Effector memory CD4-positive, alpha-beta T cell (primary cell): ENCODE results near the gene VSNL1.

Experiments used
- DNase-seq, 3 donors: peaks; one replicate each; pipeline ENCODE4 v3.0.0-alpha.2; 2020
- H3K27ac ChIP-seq: 2 replicates; pipeline ENCODE4 v1.7.0; 2013; ENCODE audit warnings: mild to moderate bottlenecking, low read length, moderate library complexity; ENCODE audit not compliant: insufficient read depth, poor library complexity, severe bottlenecking
- H3K27me3 ChIP-seq: replicated peaks from 2 replicates; pipeline ENCODE4 v1.7.0; 2013; ENCODE audit warnings: mild to moderate bottlenecking, low read length; ENCODE audit not compliant: insufficient read depth, control insufficient read depth, poor library complexity, severe bottlenecking
- H3K36me3 ChIP-seq: 2 replicates; pipeline ENCODE4 v1.7.0; 2013; ENCODE audit warnings: mild to moderate bottlenecking, low read length, moderate library complexity; ENCODE audit not compliant: control insufficient read depth, insufficient read depth
- H3K4me1 ChIP-seq: 2 replicates; pipeline ENCODE4 v1.7.0; 2013; ENCODE audit warnings: low read length, mild to moderate bottlenecking; ENCODE audit not compliant: control insufficient read depth, insufficient read depth, poor library complexity, severe bottlenecking
- H3K4me3 ChIP-seq: 2 replicates; pipeline ENCODE4 v1.7.0; 2013; ENCODE audit warnings: low read length, low read depth, mild to moderate bottlenecking; ENCODE audit not compliant: insufficient read depth, poor library complexity, severe bottlenecking
- H3K9me3 ChIP-seq: 2 replicates; pipeline ENCODE4 v1.7.0; 2013; ENCODE audit warnings: mild to moderate bottlenecking, low read length, moderate library complexity; ENCODE audit not compliant: control insufficient read depth

Gene VSNL1

DNA sequence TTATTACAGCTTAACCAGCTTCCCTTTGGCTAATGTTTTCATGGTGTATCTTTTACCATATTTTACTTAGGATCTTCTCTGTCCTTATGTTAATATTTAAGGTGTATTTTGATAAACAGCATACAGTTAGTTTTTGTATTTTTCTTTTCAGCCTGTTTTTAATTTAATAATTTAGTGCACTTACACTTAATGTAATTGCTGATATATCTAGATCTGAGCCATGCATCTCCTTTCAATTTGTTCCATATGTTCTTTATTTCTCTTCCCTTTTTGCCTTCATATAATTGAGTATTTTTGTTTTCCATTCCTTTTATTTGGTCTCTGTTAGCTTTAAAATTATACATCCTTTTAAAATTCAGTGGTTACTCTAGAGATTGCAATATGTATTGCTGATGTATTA is 134.3 kb downstream of the VSNL1 start:
- Histone ChIP-seq H3K4me1 (no peaks in the 10 kb centered on the region), H3K27ac (no peak overlapping the region), H3K9me3 (no peaks in the 10 kb centered on the region), H3K4me3 (no peak overlapping the region), H3K36me3 (peaks cover 5% of the 10 kb centered on the region), H3K27me3 (no peaks in the 10 kb centered on the region)
- DNase-seq: no peak

DNA sequence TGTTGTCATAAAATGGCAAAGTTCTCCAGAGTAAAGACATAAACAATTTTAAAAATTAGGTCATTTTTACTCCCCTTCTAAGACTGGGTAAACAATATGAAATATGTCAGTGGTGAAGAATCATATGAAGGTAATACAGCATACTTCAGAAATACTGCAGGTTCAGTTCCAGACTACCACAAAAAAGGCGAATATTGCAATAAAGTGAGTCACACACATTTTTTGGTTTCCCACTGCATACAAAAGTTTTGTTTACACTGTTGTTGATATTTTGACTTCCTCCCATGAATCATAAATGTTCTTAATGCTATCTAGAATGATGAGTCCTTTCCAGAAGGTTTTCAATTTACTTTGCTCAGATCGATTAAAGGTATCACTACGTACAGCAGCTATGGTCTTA is 139.6 kb downstream of the VSNL1 start:
- H3K4me1 ChIP-seq: no peaks in the 10 kb centered on the region
- peaks cover 20% of the 10 kb centered on the region for H3K36me3 ChIP-seq
- H3K4me3 ChIP-seq: no peak overlapping the region
- H3K9me3 ChIP-seq: no peaks in the 10 kb centered on the region
- H3K27me3 ChIP-seq: no peaks in the 10 kb centered on the region
- no peak for DNase-seq
- H3K27ac ChIP-seq: no peak overlapping the region

- Histone ChIP-seq H3K4me1 (no peaks in the 10 kb centered on the region), H3K27me3 (no peaks in the 10 kb centered on the region), H3K27ac (no peak overlapping the region), H3K4me3 (no peak overlapping the region), H3K9me3 (no peaks in the 10 kb centered on the region), H3K36me3 (peaks cover 28% of the 10 kb centered on the region)
- DNase-seq: no peak
Observed at GRCh38 chr2:17682098-17682857, 141.8 kb downstream of the VSNL1 start.

- H3K4me3 ChIP-seq: no peak overlapping the region
- no peaks in the 10 kb centered on the region for H3K9me3 ChIP-seq
- H3K27me3 ChIP-seq: no peaks in the 10 kb centered on the region
- peaks cover 23% of the 10 kb centered on the region for H3K36me3 ChIP-seq
- no peaks in the 10 kb centered on the region for H3K4me1 ChIP-seq
- no peak for DNase-seq
- no peak overlapping the region for H3K27ac ChIP-seq
Observed at GRCh38 chr2:17683981-17684380, 143.5 kb downstream of the VSNL1 start.

- Histone ChIP-seq H3K27me3 (no peaks in the 10 kb centered on the region), H3K4me3 (no peak overlapping the region), H3K4me1 (no peaks in the 10 kb centered on the region), H3K9me3 (no peaks in the 10 kb centered on the region), H3K36me3 (peaks cover 11% of the 10 kb centered on the region), H3K27ac (no peak overlapping the region)
- DNase-seq: no peak
Observed at GRCh38 chr2:17688600-17688999, 148.1 kb downstream of the VSNL1 start.

GRCh38 chr2:17689010-17689409 is 148.5 kb downstream of the VSNL1 start:
- H3K36me3 ChIP-seq: peaks cover 10% of the 10 kb centered on the region
- no peaks in the 10 kb centered on the region for H3K4me1 ChIP-seq
- no peaks in the 10 kb centered on the region for H3K9me3 ChIP-seq
- DNase-seq: no peak
- H3K27me3 ChIP-seq: no peaks in the 10 kb centered on the region
- H3K27ac ChIP-seq: no peak overlapping the region
- H3K4me3 ChIP-seq: no peak overlapping the region

GRCh38 chr2:17690776-17691175 is 150.3 kb downstream of the VSNL1 start:
- no peaks in the 10 kb centered on the region for H3K4me1 ChIP-seq
- DNase-seq: no peak
- H3K36me3 ChIP-seq: peaks cover 21% of the 10 kb centered on the region
- H3K27ac ChIP-seq: no peak overlapping the region
- H3K27me3 ChIP-seq: no peaks in the 10 kb centered on the region
- no peaks in the 10 kb centered on the region for H3K9me3 ChIP-seq
- no peak overlapping the region for H3K4me3 ChIP-seq
